PFSK-1 (cell line): Measurements from ENCODE around the gene CDC42BPG.

Experiments used
- FOXP2 ChIP-seq: optimal IDR thresholded peaks from 2 replicates; pipeline ENCODE3; 2011; ENCODE audit warnings: borderline replicate concordance, control low read depth, inconsistent platforms; ENCODE audit not compliant: insufficient read depth; ENCODE audit errors: extremely low read length, extremely low read depth
- POLR2AphosphoS5 ChIP-seq: IDR thresholded peaks from 2 replicates; pipeline ENCODE4 v1.6.1; 2012; ENCODE audit warnings: low read depth, mild to moderate bottlenecking, control low read depth, low read length, moderate library complexity
- REST ChIP-seq, 2 experiments: IDR thresholded peaks; 2 replicates each; pipeline versions ENCODE4 v1.6.1 to v1.8.0; 2011 to 2012; ENCODE audit warnings: low read depth in 2 of 2, low read length in 2 of 2, control low read depth in 1 of 2, inconsistent platforms in 1 of 2, mild to moderate bottlenecking in 1 of 2, moderate library complexity in 1 of 2; ENCODE audit not compliant: insufficient read depth in 1 of 2
- SIN3A ChIP-seq: IDR thresholded peaks from 2 replicates; pipeline ENCODE4 v1.6.1; 2012; ENCODE audit warnings: mild to moderate bottlenecking, low read length, moderate library complexity, borderline replicate concordance; ENCODE audit not compliant: insufficient read depth
- TAF1 ChIP-seq: IDR thresholded peaks from 2 replicates; pipeline ENCODE4 v1.6.1; 2012; ENCODE audit warnings: low read length, control low read depth, borderline replicate concordance; ENCODE audit not compliant: insufficient read depth

Gene CDC42BPG

GRCh38 chr11:64799623-64800302, 44.7 kb downstream of the CDC42BPG start:
- TF ChIP-seq POLR2AphosphoS5 (no peak), SIN3A (no peak)

- TF ChIP-seq FOXP2 (no peak), SIN3A (no peak), REST (IDR thresholded peaks at IDR 0.05; ENCODE audit: insufficient read depth in 1 of 2, low read depth in 2 of 2, low read length in 2 of 2) (no peak), TAF1 (no peak), POLR2AphosphoS5 (no peak)
Observed at GRCh38 chr11:64799256-64799622, 45.2 kb downstream of the CDC42BPG start.

- TF ChIP-seq REST (IDR thresholded peaks at IDR 0.05; ENCODE audit: insufficient read depth in 1 of 2, low read depth in 2 of 2, low read length in 2 of 2) (no peak), SIN3A (no peak), FOXP2 (no peak), TAF1 (no peak), POLR2AphosphoS5 (no peak)
Observed at GRCh38 chr11:64796757-64797541, 47.5 kb downstream of the CDC42BPG start.

- no peak for TF ChIP-seq TAF1
- no peak for TF ChIP-seq FOXP2
- no peak for TF ChIP-seq SIN3A
- no peak for TF ChIP-seq REST (IDR thresholded peaks at IDR 0.05; ENCODE audit: insufficient read depth in 1 of 2, low read depth in 2 of 2, low read length in 2 of 2)
- TF ChIP-seq POLR2AphosphoS5, result no peak
Observed at GRCh38 chr11:64796047-64796756, 48.3 kb downstream of the CDC42BPG start.

- TF ChIP-seq SIN3A (no peak), TAF1 (no peak), REST (IDR thresholded peaks at IDR 0.05; ENCODE audit: insufficient read depth in 1 of 2, low read depth in 2 of 2, low read length in 2 of 2) (no peak), FOXP2 (no peak), POLR2AphosphoS5 (no peak)
Observed at GRCh38 chr11:64794526-64794925, 49.9 kb downstream of the CDC42BPG start.
